RPMI8226 (cell line): ENCODE results near the gene IREB2.
"Not testable (repeated sequence)": the region's sequence is repeated elsewhere in the genome, so short reads cannot be mapped to it uniquely, and the experiment has no call there.

ENCODE experiments used
- DNase-seq: peaks from one replicate; pipeline ENCODE4 v3.0.0-alpha.2; 2015

IREB2 gene

DNA sequence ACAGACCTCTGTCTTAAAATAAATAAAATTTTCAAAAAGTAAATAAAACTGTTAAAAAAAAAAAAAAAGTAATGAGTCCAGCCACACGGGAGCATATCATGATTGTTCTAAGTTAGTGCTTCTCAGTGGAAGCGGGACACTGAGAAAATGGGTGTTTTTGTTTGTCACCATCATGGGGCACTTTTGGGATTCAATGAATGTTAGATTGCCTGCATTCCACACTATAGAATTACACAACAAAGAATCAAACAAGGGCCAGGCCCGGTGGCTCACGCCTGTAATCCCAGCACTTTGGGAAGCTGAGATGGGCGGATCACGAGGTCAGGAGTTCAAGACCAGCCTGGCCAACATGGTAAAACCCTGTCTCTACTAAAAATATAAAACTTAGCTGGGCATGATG lies 3.3 kb upstream of the IREB2 start:
- not testable (repeated sequence) for DNase-seq

DNA sequence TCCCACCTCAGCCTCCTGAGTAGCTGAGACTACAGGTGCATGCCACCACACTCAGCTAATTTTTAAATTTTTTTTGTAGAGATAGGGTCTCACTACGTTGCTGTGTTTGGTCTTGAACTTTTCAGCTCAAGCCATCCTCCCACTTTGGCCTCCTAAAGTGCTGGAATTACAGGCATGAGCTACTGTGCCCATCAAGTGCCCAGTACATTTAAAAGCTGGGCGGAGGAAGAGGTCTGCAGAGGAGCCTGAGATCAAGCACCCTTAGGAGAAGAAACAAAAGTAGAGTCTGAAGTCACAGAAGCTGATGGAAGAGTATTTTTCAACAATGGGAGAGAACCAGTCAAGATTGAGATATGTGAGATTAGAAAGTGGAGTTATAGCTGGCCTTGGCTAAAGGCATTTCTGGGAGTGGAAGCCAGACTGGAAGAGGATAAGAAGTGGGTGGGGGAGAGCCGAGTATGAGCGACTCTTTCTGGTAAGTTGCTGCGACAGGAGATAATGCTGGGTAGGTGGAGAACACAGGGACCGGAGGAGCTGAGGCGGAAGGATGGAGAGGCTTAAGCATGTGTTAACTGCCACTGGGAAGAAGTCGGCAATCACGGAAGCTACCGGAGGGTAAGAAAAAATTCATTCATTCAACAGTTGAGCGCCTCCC lies 782 bp upstream of the IREB2 start:
- no peak for DNase-seq

DNA sequence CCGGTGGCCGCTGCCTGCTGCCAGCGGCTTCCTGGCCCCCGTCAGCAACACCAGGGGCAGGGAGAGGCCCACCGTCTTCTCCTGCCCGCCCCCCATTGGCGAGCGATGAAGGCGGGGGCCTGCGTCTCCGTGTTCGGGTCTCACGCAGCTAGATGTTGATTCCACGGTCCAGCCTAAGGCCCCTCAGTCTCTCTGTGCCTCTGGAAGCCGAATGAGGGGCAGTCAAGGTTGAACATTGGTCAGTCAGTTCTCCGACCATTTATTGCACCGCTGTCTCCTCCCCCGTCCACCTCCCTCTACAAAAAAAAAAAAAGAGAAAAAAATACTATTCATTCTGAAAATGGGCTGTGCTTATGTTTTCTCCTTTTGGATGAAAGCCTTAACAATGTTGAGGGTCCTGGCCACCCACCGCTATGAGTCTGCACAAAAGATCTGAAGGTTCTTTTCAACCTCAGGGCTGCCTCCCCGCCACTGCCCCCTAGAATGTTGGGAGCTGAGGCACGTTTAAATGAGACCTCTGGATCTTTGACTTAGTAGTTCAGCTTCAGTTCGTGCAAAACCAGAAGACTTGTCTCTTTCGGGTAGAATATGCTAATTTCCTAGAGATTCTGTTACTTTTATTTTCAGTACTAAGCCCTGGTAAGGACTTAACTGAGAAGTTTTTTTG lies 736 bp downstream of the IREB2 start:
- DNase-seq = peak; percentile 27

DNA sequence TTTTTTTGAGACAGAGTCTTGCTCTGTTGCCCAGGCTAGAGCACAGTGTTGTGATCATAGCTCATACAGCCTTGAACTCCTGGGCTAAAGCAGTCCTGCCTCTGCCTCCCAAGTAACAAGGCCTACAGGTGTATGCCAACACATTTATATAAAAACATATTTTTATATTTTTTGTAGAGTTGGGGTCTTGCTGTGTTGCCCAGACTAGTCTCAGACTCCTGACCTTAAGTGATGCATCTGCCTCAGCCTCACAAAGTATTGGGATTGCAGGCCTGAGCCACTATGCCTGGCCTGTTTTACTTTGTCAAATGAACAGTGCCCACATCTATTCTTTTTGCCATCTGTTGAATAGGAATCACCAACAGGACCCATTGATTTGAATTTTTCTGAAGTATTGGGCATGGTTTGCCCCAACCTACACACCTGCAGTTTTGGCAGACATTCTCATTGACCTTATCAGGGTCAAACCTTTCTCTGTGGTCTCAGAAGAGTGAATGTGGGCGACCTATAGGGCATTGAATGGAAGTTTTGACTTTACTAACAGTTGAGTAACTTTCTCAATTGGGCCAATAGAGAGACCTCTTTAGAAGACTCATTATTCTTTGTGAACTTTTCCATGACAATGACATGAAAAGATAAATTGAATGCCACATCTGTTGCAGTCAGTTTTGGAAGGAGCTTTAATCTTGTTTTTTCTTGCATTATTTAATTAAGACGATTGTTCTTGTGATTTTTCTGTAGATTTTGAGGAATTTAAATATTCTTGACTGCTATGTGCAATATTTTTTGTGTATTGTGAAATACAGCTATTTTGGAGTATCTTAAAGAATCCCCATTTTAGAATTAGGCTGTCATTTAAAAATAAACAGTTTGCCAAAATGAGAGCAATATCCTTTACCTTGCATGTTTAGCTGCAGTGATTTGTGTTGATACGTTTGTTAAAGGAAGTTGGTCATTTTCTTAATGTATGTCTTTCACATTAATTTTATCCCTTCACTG lies 2.7 kb downstream of the IREB2 start:
- no peak for DNase-seq

DNA sequence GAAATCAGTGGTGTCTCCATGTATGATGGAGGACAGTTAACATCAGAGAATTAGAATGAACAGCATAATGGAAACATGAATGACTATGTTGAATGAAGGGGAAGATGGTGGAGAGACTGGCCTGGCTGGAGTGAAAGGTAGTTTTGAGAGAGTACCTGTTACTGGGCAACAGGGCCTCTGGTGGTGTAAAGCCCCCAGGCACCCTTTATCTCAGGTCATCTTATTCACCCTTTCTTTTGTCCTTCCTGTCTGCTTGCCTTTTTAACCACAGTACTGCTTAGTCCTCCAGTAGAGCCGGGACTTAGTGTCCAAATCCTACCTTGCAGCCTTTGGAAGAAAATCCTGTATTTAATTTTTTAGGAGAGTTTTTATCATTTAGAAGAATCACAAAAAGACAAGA lies 6.2 kb downstream of the IREB2 start:
- DNase-seq = no peak

DNA sequence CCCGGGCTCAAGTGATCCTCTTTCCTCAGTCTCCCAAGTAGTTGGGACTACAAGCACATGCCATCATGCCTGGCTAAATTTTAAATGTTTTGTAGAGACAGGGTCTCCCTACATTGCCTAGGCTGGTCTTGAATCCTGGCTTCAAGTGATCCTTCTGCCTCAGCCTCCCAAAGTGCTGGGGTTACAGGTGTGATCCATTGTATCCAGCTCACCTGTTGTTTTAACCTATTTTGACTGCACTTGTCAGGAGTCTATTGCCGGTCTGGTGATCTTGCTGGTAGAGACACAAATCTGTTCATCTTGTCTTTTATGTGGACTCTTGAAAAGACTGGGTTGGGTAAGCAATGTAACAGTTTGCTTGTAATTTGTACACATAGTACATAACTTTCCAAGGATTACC lies 7.9 kb downstream of the IREB2 start:
- DNase-seq = no peak

DNA sequence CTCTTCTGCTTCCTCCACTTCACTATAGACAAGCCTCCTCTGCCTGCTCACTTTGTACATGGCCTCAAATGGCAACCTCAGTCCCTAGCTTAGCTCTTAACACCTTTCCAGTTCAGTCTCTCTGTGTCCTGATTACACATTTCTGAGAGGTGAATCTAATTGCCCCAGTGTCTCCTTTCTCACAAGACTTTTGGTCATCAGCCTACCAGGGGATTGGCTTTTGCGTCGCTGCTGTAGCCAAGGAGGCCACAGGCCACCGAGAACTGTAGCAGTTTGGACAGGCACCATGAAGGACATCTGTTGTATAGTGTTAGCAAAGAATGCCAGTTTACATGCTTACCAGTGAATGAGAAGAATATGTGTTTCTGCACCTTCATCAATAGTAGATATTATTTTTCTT lies 8.5 kb downstream of the IREB2 start:
- DNase-seq = no peak

DNA sequence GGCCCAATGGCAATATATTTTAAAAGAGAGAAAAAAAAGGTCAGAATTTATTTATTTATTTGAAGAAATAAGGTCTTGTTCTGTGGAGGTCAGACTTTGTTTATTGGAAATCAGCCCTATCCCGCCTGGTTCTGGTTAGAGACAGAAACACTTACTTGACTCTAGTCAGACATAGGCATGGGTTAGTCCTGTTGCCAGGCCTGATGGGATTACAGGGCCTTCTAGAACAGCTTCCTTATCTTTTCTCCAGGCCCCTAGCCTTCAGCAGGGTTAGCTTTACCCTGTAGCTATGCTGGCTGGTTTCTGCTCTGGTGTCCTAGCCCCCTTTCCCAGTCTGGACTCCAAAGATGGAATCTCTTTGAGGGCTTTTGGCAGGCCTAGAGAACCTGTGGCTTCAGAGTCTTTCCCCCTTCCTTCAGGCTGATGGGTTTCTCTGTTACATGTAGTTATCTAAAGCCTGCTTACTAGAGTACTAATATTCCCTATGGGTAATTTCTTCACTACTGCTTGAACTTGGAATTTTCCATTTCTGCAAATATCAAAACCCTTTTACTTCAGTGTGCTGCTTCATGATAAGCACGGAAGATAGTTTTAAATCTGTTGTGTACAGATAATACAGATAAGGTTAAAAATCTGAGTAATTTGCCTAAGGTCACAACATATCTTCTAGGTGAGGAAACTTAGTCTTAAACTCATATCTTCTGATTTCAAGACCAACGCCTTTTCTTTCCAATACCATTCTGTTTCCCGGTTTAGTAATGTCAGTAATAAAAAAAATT lies 10.6 kb downstream of the IREB2 start:
- no peak for DNase-seq

DNA sequence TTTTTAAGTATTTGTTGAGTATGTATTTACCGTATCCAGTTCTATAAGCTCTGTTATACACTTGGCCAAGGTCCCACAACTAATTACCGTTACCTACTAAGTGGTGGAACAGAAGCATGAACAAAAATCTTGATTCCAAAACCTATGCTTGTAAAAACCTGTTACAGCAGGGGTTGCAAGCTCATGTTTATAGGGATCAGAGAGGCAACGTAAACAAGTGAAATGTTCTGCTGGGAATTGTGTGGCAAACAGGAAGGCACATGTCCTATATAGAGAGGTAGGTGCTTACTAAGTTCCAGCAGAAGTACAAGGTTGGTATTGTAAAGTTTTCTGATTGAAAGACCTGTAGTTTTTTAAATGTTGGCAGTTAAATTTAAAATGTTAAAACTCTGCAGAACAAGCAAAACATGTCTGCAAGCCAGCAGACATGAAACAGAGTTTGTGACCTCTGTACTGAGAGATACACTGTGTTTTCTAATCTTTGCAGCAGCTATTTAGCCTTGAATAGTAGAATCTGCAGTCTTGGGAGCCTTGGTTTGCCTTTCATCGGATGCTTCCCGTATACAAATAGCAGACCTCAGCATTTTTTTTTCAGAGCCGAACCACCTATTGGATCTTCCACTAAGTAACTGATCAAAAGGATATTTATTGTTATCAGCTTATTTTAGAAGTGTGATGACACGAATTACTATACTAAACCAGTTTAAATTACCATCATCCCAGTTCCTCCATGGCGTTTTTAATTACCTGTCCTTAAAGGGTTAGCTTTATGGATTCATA lies 11.4 kb downstream of the IREB2 start:
- DNase-seq = no peak

DNA sequence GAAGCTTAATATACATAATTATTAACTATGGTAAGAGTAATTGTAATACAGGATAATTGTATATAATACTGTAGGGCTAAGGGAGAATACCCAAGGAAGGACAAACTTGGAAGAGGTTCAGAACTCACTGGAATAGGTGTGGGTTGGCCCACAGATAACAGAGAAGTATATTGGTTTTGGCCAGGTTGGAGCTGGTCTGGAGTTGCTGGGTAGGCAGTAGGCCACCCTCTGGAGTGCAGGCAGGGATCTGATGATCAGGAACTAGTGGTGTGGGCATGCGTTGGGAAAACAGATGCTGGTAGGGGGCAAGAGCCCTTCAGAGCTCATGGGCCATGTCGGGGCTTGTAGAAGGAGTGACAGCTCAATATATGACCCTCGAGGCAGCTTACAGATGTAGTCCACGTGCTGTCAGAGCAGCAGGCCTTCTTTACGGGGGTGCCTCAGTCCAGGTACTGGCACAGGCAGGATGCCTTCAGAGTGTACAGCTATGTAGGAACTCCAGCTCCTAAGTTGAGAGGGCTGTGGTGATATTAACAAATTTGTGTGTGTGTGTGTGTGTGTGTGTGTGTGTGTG lies 12.4 kb downstream of the IREB2 start:
- no peak for DNase-seq

DNA sequence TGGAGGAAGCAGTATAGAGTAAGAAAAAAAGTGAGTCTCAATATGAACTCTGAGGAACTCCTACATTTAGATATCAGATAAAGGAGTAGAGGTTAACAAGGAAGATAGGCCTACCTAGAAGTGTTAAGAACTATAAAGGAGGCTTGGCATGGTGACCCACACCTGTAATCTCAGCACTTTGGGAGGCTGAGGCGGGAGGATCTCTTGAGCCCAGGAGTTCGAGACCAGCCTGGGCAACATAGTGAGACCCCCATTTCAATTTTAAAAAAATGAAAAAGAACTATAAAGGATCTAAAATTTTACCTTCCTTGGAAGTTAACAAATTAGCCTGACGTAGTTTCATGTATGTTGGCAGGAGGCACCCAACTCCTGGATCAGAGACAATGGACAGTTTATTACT lies 14.5 kb downstream of the IREB2 start:
- DNase-seq = no peak

DNA sequence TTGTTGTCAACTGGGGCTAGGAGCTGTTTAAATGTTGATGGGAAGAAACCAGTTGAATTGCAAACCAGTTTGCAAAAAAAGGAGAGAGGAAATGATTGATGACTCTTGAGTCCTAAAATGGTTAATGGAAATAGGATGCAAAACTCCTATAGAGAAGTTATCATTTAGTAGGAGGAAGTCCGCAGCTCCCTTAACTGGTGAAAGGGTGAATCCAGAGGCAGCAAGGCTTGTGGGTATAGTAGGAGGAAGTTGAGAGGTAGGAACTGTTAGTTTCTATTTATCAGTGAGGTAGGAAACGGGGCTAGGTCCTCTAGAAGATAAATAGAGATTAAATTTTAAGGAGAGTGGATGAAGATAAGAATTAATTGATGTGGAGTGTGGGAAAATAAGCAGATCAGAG lies 15.4 kb downstream of the IREB2 start:
- no peak for DNase-seq

DNA sequence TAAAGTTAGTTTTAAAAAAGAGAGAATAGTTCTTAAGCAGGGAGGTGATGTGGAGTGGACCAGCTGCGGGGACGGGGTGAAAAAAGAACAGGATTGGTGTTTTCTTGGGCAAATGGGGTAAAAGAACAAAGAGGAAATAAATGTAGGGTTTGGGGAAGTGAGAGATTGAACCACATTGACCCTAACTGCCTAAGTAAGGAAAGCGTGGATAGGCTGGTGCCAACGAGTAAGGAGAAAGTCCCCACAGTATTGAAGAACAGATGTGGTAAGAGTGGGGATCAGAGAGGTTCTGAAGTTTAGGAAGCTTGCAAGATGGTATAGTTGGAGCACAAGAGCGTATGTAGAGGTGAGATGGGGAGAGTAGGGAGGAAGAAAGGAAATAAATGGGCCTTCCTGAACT lies 17.0 kb downstream of the IREB2 start:
- DNase-seq = peak; percentile 32

DNA sequence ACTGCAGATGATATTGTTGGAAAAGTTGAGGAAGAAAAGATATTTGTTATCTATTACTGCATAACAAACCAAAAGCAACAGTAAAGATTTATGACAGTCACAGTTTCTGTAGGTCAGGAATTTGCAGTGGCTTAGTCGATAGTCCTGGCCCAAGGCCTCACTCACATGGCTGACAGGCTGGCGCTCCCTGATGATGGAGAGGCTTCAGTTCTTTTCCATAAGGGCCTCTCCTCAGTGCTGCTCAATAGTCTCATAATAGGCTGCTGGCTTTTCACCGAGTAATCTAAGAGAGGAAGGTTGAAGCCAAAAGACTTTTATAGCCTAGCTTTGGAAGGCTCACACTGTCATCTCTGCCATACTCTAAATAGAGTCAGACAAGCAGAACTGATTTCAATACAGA lies 17.7 kb downstream of the IREB2 start:
- DNase-seq = no peak

DNA sequence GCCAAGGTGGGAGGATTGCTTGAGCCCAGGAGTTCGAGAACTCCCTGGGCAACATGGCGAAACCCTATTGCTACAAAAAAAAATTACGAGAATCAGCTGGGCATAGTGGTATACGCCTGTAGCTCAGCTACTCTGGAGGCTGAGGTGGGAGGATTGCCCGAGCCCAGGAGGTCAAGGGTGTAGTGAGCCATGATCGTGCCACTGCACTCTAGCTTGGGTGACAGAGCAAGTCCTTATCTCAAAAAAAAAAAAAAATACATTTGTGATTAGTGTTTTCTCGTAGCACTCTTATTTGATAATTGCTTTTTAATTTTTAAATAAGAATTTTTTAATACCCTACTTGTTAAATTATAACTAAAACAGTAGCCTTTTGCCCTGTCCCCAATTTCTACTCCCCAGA lies 18.4 kb downstream of the IREB2 start:
- no peak for DNase-seq

DNA sequence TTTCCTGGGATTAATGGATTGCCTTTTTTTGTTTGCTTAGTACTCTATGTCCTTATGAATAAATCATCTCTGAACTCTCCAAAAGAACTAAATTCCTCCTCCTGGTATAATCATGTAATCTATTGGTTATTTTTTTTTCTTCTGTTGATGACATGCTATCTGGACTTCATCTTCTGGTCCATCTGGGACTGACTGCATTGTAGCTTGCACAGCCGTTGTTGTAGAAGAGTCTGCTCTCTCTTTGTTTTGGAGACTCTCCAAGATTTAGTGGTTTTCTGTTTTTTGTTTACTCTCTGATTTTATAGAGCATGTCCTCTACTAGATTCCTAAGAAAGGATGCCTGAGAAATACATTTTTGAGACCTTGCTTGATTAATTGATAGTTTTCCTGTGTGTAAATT lies 19.1 kb downstream of the IREB2 start:
- DNase-seq = peak; percentile 45

DNA sequence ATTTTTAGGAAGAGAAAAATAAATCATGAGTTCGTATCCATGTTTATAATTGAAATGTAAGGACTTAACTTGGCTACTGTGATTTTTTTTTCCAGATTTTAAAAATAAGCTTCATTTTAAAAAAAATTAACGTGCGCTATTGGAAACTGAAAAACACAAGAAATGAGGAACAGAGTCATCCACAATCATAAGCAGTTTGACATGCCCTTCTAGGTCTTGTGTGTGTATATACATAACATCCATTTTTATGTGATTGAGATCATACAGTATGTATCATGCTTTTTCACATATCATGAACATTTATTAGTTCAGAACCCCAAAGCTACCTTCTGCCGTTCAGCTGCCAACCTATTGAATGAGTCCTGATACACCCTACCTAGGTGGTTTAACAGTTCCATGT lies 22.7 kb downstream of the IREB2 start:
- DNase-seq = no peak

DNA sequence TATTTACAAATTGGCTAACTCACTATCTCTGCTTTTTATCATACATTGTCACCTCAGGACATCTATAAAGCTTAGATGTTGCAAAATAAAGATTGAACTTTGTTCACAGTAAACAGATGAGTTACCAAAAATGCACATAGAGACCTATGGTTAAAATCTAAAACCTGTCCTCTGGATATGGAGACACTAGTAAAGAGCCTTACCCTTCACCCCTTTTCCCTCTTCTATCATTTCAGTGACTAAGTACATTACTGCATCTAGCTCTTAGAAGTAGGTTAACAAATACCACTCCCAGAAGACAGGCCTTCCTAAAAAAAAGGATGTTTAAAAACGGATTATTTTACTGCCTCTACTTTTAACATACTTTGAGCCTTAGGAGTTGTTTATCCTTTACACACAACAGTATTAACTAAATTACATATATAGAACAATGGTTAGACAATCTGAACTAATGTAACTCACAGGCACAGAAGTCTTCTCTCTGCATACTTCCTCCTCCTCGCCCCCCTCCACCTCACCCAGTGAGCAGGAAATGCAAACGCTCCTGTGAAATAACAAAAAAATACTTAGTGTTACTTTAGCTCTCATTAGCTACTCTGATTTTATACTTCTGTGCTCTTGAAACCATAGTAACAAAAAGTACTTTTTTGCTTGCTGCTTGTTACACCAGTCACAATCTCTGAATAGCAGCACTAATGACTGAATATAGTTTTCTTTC lies 23.3 kb downstream of the IREB2 start:
- no peak for DNase-seq

DNA sequence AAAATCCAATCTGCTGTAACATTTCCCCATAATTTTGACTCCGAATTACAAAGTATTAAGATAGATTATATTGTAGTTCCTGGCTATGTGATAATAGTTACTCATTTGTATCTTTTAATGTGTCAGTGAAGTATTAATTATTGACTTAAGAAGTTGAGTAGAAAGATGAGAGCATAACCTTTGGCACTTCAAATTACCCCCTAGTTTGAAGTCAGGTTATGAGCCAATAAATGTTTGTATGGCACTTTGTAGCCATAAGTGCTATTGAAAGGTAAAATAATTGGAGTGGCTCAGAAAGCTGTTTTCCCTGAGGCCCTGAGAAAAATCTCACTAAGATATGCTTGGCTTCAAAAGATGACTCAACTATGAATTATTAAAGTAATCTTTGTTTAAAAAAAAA lies 31.0 kb downstream of the IREB2 start:
- DNase-seq = no peak

DNA sequence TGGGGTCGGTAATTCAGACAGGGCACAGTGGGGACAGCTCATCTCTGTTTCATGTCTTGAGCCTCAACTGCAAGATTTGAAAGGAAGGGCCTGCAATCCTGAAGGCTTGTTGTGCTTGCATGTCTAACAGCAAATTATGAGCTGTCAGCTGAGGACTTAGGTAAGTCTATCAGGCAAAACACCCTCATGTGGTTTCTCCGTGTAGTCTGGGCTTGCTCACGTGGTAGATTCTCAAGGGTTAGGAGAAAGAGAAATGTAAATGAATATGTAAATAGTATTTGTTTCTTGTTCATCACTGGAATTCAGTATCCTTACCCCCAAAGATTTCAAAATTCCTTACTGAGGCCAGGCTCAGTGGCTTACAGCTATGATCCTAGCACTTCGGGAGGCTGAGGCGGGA lies 39.3 kb downstream of the IREB2 start:
- no peak for DNase-seq

DNA sequence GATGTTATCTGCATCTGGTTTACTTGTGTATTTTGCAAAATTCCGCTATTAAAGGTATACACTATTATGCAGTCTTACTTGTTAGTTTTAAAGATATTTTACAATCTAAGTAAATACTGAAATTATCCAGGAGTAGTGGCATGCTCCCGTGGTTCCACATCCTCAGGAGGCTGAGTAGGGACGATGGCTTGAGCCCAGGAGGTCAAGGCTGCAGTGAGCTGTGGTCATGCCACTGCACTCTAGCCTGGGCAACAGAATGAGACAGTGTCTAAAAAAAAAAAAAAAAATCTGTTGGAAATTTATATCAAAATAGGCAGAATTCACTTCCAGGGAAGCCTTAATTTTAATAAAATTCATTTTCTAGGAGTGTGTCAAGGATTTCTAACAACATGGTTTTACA lies 41.6 kb downstream of the IREB2 start:
- no peak for DNase-seq
